H7 (cell line): ENCODE measurements around the gene SUGP1. TPM values are rescaled to one million over a fixed set of nuclear protein-coding genes. Genes with fewer than 3 reads are reported as not detected.
"Not testable (repeated sequence)": the region's sequence is repeated elsewhere in the genome, so short reads cannot be mapped to it uniquely, and the experiment has no call there.

ENCODE experiments used
- DNase-seq: peaks from one replicate; pipeline ENCODE4 v3.0.0; 2012
- H3K27me3 ChIP-seq: 2 replicates; pipeline ENCODE4 v1.6.0; 2011; ENCODE audit warnings: mild to moderate bottlenecking, low read length; ENCODE audit not compliant: control insufficient read depth, insufficient read depth
- H3K36me3 ChIP-seq: replicated peaks from 2 replicates; pipeline ENCODE4 v1.5.1; 2011; ENCODE audit warnings: low read length; ENCODE audit not compliant: control insufficient read depth, insufficient read depth
- H3K4me3 ChIP-seq: 2 replicates; pipeline ENCODE4 v1.5.1; 2011; ENCODE audit warnings: low read depth, mild to moderate bottlenecking, control low read depth, low read length, moderate library complexity; ENCODE audit not compliant: insufficient read depth
- total RNA-seq: library from RNA; depleted of rRNA; stranded (reverse); fragments of >200 nt; shearing (Covaris generic); gene quantifications from 2 replicates; pipeline ENCODE4 v1.2.3, GENCODE V29; 2014

The SUGP1 gene
- total RNA-seq, 1 experiment from 2014 or later: 44.4 TPM

DNA sequence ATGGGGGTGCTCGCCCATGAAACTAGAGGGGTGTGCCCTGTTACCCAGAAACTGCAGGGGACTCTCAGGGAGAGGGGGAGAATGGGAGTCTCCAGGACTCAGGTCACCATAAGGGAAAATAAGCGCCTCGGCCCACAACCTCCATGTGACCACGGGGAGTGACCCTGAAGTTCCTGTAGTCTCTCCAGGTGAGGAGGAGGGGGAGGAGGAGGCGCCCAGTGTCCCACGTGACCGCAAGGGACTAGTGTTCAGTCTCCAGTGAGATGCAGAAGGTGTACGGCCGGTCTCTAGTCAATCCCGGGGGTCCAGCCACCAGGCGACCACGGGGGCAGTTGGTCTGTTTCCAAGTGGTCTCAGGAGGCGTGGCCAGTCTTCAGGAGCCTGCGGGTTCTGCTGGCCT lies 63.2 kb downstream of the SUGP1 start:
- H3K27me3 ChIP-seq: peaks cover 15% of the 10 kb centered on the region
- no peak for DNase-seq
- no peaks in the 10 kb centered on the region for H3K36me3 ChIP-seq
- H3K4me3 ChIP-seq: no peak overlapping the region

DNA sequence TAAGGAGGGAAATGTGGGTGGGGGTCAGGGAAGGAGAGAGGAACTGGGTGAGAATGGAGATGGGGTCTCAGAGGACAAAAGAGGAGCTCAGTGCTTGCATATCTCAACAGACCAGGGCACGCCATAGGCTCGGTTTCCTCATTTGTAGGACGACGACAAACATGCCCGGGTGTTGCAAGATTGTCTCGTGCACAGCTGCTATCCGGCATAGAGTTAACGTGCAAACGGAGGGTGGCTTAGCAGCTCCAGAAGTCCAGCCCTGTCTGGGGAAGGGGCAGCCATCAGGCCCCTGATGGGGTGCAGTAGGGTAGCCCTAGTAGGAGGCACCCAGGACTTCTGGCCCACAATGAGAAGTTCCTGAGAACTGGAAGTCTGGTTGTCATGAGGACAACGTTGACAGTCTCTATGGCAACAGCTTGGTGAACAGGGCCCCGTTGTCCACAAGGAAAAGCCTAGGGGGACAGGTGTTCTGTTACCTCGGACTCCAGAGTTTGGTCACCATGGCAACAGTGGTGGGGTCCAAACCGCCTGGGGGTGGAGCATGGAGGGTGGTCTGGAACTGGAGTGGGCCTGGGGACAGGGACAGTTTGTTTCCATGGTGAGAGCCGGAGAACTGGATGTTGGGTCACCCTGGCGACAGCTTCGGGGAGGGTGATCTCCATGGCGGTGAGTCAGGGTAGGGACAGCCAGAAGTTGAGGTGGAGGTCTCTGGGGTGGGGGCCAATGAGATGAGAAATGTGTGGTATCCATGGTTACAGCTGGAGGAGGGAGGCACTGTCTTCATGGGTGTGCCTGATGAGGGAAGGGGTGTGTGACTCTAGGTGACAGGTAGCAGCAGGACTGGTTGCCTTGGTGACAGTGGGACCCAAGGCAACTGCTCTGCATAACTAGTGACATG lies 64.0 kb downstream of the SUGP1 start:
- Histone ChIP-seq H3K27me3 (peaks cover 9% of the 10 kb centered on the region), H3K4me3 (no peak overlapping the region), H3K36me3 (no peaks in the 10 kb centered on the region)
- peak; percentile 60 for DNase-seq

DNA sequence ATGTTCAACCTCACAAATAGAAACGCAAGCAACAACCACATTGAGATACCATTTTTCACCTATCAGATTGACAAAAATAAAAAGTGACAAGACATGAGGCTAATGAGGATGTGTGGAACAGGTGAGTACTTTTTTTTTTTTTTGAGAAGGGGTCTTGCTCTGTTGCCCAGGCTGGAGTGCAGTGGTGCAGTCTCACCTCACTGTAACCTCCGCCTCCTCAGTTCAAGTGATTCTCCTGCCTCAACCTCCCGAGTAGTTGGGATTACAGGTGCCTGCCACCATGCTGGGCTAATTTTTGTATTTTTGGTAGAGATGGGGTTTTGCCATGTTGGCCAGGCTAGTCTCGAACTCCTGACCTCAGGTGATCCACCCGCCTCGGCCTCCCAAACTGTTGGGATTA lies 66.9 kb downstream of the SUGP1 start:
- not testable (repeated sequence) for H3K27me3 ChIP-seq, DNase-seq, H3K4me3 ChIP-seq, H3K36me3 ChIP-seq

DNA sequence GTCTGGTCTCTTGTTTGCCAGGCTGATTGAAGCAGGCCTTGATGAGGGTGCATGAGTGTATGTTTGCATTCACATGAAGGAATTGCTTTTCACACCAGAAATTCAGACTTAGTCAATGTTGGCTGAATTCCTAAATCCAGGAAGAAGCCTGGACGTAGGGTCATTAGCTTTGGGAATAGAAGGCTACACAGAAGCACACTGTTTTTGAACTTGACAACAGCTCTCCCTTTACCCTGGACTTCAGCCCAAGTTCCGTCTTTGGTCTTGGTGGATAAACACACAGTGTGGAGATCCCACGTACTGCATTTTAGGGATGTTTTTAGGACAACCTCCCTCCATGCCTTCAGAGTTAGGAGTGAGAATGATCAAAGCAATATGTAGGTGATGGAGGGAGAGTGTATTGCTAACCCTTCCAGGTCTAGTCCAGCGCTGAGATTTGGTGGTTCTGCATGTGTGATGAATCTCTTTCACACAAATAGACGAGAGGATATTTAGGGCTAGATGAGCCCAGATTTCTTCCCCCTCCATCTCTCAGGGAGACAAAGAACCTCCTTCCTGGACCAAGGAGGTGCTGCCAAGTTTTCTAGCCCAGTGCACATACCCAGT lies 70.0 kb downstream of the SUGP1 start:
- Histone ChIP-seq H3K4me3 (no peak overlapping the region), H3K27me3 (peaks cover 6% of the 10 kb centered on the region; the same call in 1 of the 2 replicates), H3K36me3 (no peaks in the 10 kb centered on the region)
- no peak for DNase-seq

DNA sequence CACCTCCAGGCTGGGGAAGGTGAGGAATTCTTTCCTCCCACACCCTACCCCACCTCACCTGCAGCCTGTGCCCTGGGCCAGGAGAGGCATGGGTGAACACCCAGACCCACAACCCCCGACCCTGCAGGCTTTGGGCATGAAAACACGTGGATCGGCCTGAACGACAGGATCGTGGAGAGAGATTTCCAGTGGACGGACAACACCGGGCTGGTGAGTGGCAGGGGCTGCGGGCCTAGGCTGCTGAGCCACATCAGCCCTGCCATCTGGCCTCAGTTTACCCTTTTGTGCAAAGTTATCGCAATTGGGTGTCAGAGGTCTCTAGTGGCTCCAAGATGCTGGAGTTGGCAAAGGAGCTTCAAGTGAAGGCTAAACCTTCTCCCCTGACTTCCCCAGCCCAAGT lies 79.8 kb downstream of the SUGP1 start:
- DNase-seq: no peak
- Histone ChIP-seq H3K27me3 (peaks cover 1% of the 10 kb centered on the region; the same call in 1 of the 2 replicates), H3K36me3 (no peaks in the 10 kb centered on the region), H3K4me3 (no peak overlapping the region)

DNA sequence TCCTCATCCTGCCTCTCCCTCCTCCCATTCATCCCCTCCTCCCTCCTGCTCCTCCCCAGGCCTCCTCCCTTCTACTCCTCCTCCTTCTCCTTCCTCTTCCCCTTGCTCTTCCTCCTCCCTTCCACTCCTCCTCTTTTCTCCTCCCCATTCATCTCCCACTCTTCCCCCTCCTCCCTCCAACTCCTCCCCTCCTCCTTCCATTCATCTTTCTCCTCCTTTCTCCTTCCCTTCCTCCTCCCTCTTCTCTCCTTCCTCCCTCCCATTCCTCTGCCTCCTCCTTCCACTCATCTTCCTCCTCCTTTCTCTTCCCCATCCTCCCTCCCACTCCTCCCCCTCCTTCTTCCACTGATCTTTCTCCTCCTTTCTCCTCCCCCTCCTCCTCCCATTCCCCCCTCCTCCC lies 80.6 kb downstream of the SUGP1 start:
- H3K4me3 ChIP-seq: no peak overlapping the region
- H3K27me3 ChIP-seq: peaks cover 1% of the 10 kb centered on the region; the same call in 1 of the 2 replicates
- no peak for DNase-seq
- no peaks in the 10 kb centered on the region for H3K36me3 ChIP-seq

DNA sequence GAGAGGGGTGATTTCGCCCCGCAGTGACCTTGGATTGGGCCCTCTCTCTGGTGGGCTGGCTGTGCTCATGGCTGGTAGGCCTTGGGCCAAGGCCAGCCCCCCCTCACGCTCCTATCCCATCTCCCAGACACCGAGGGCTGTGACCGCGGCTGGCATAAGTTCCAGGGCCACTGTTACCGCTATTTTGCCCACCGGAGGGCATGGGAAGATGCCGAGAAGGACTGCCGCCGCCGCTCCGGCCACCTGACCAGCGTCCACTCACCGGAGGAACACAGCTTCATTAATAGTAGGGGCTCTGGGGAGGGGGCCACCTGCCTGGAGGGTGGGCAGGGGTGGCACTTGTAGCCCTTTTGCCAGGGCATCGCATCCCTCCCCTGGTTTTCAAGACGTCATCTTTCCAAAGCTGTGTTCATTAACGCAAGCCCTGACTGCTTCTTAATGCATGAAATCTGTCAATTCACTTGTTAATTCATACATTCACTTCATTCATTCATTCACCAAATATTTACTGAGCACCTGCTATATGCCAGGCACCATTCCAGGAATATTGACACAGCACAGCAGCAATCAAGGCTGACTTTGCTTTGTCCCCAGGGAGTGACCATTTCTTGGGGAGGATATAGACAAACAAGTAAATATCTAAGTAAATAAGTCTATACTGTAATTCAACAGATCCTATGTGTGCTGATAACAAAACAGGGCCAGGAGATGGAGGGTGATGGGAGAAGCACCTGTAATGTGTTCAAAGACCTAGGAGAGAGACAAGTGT lies 82.0 kb downstream of the SUGP1 start:
- peaks cover 1% of the 10 kb centered on the region; the same call in 1 of the 2 replicates for H3K27me3 ChIP-seq
- no peak overlapping the region for H3K4me3 ChIP-seq
- H3K36me3 ChIP-seq: no peaks in the 10 kb centered on the region
- peak; percentile 53 for DNase-seq

DNA sequence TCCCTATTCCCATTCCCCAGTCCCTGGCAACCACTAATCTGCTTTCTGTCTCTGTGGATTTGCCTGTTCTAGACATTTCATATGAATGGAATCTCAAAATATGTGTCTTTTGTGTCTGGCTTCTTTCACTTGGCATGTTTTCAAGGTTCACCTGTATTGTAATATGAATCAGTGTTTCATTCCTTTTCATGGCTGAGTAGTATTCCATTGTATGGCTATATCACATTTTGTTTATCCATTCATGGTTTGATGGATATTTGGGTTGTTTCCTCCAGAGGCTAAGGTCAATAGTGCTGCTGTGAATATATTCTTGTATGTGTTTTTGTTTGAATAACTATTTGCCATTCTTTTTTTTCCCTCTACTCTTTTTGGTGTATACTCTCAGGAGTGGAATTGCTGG lies 84.1 kb downstream of the SUGP1 start:
- no peak for DNase-seq
- H3K4me3 ChIP-seq: no peak overlapping the region
- H3K36me3 ChIP-seq: no peaks in the 10 kb centered on the region
- H3K27me3 ChIP-seq: peaks cover 1% of the 10 kb centered on the region; the same call in 1 of the 2 replicates

DNA sequence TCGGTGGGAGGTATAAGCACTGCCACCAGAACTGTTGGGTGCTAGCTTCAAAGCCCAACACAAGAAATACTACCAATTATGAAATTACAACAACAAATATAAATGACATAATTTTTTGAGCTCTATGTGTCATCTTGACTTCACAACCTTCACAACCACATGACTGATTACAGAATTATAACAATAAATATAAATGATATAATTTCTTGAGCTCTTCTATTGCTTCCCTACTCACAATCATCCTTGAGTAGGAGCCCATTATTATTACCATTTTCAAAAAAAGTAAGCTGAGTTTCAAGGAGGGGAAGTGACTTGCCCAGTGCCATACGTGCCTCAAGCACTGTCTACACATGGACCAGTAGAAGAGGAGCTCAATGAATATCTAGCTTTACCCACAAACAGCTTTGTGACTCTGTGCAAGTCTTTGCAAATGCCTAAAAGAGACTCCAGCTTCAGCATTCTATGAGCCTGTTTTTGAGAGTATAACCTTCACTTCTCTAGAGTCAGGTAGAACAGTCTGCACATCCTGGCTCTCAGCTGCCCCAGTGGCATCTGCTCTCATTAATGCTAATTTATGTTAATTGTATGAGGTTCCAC lies 86.0 kb downstream of the SUGP1 start:
- DNase-seq: no peak
- no peaks in the 10 kb centered on the region for H3K36me3 ChIP-seq
- H3K4me3 ChIP-seq: no peak overlapping the region
- peaks cover 1% of the 10 kb centered on the region; the same call in 1 of the 2 replicates for H3K27me3 ChIP-seq

DNA sequence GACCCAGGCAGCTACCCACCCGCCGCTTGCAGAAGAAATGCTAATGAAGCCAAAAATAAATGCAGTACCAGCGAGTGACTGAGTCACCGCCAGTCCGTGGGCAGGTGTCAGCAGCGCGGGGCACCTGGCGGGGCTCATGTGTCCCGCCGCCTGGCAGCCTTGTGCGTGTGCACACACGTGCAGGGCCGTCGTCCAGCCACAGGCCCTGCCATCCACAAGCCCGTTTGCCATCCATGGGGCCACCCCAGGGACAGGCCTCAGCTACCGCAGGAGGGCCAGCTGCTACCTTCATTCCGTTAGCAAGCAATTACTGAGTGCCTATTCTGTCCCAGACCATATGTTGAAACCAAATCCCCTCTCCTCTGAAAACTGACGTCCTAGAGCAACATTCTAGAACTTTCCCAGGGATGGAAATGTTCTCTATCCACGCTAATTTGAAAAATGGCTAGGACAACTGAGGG lies 88.0 kb downstream of the SUGP1 start:
- Histone ChIP-seq H3K4me3 (no peak overlapping the region), H3K27me3 (peaks cover 8% of the 10 kb centered on the region; the same call in 1 of the 2 replicates), H3K36me3 (no peaks in the 10 kb centered on the region)
- DNase-seq: peak; percentile 47

DNA sequence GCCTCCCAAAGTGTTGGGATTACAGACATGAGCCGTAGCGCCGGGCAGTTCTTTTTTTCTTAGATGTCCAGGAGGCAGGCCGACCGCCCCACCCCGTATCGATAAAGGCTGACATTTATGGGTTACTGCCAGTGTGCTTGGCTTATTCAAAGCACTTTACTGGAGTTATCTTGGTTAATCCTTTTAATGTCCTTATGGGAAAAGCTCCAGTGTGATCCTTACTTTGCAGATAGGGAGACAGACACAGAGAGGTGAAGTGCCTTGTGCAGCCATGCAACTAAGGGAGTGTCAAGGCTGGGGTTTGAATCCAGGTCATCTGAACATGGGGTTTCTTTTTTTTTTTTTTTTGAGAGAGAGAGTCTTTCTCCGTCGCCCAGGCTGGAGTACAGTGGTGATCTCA lies 89.3 kb downstream of the SUGP1 start:
- no peak for DNase-seq
- Histone ChIP-seq H3K27me3 (peaks cover 11% of the 10 kb centered on the region), H3K4me3 (no peak overlapping the region), H3K36me3 (no peaks in the 10 kb centered on the region)

DNA sequence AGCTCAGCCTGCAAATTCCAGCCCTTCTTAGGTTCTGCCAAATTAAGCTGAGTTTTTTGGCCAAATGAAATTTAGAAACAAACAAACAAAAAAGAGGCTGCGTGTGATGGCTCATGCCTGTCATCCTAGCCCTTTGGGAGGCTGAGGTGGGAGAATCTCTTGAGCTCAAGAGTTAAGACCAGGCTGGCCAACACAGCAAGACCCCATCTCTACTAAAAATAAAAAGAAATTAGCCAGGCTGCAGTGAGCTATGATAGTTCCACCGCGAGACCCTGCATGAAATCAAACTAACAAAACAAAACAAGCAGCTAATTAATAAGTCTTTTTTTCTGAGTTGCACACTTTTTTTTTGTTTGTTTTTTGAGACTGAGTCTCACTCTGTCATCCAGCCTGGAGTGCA lies 90.6 kb downstream of the SUGP1 start:
- Histone ChIP-seq H3K4me3 (no peak overlapping the region), H3K27me3 (peaks cover 22% of the 10 kb centered on the region), H3K36me3 (no peaks in the 10 kb centered on the region)
- DNase-seq: no peak

DNA sequence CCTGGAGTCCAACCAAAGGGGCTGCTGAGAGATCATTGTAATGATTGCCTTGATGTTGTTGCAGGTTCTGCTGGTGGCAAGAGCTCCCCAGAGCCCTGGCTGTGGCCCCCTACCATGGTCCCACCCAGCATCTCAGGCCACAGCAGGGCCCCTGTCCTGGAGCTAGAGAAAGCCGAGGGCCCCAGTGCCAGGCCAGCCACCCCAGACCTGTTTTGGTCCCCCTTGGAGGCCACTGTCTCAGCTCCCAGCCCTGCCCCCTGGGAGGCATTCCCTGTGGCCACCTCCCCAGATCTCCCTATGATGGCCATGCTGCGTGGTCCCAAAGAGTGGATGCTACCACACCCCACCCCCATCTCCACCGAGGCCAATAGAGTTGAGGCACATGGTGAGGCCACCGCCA lies 93.1 kb downstream of the SUGP1 start:
- Histone ChIP-seq H3K4me3 (no peak overlapping the region), H3K27me3 (peaks cover 36% of the 10 kb centered on the region), H3K36me3 (no peaks in the 10 kb centered on the region)
- DNase-seq: no peak

DNA sequence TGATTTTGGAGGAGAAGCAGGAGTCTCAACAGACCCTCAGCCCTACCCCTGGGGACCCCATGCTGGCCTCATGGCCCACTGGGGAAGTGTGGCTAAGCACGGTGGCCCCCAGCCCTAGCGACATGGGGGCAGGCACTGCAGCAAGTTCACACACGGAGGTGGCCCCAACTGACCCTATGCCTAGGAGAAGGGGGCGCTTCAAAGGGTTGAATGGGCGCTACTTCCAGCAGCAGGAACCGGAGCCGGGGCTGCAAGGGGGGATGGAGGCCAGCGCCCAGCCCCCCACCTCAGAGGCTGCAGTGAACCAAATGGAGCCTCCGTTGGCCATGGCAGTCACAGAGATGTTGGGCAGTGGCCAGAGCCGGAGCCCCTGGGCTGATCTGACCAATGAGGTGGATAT lies 93.6 kb downstream of the SUGP1 start:
- peaks cover 36% of the 10 kb centered on the region for H3K27me3 ChIP-seq

More for the DNA sequence above, 93.6 kb downstream of the SUGP1 start:
- DNase-seq: peak; percentile 65
- Histone ChIP-seq H3K36me3 (no peaks in the 10 kb centered on the region), H3K4me3 (no peak overlapping the region)
